ENCODE data around the gene ARHGAP25. TPM values are rescaled to one million over a fixed set of nuclear protein-coding genes. Genes with fewer than 3 reads are reported as not detected.
A peak's percentile ranks its signal among the peaks of the same experiment; 100 is the strongest.

ARHGAP25 gene
- total and polyA plus RNA-seq, 2 donors from 2014 or later: 6.3 to 20.4 TPM

DNA sequence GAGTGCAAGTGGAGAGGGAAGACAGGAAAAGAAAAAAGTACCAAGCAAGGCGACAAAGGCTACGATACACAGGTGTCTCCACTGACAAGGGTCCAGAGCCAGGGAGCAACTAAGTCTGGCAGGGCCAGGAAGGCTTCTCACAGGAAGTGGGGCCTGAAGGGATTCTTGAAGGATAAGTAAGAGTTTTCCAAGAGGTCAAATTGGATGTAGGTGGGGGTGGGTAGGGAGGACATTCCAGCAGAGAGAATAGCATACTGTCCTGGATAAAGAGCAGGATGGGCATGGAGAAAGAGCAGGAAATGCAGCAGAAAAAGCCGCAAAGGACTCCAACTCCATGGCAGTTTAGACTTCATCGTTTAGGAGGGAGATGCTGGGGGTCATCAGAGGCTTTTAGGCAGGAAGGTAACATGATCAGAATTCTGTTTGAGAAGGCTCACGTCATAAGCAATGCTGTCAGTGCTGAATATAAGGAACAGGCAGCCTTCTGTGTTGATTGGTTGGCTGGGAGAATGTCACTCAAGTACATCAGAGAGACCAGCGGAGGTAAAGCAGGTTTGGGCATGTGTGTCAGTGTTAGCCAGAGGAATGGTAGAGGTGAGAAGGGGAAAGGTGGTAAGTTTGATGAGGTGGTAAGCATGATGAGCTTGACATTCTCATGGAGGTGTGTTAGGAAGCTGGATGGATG lies 35.1 kb downstream of the ARHGAP25 start:
- Histone ChIP-seq H3K9ac (ENCODE audit: low read length in 3 of 3) (no peak overlapping the region), H3K4me3 (ENCODE audit: low read length in 3 of 3) (no peak overlapping the region), H3K9me3 (ENCODE audit: control insufficient read depth in 2 of 3, insufficient read depth in 1 of 3, low read length in 3 of 3) (no peaks in the 10 kb centered on the region), H3K27ac (ENCODE audit: low read depth in 2 of 2, low read length in 2 of 2) (peak overlapping the region in 1 of 2 donors; percentile 37), H3K27me3 (ENCODE audit: control insufficient read depth, insufficient read depth, low read length) (no peaks in the 10 kb centered on the region), H3K36me3 (ENCODE audit: control insufficient read depth in 2 of 3, insufficient read depth in 3 of 3, low read length in 3 of 3) (no peaks in the 10 kb centered on the region), H3K4me1 (ENCODE audit: control insufficient read depth in 2 of 3, insufficient read depth in 2 of 3, low read depth in 1 of 3, low read length in 3 of 3) (peaks cover 3 to 23% (median 5%) of the 10 kb centered on the region in 3 donors)
- intact Hi-C loops (cut with DNase I): no loop called here
- no peak for TF ChIP-seq CTCF (IDR thresholded peaks at IDR 0.05; ENCODE audit: borderline replicate concordance, extremely low read depth, insufficient read depth)
- FAIRE-seq: no peak
- no peak for DNase-seq

DNA sequence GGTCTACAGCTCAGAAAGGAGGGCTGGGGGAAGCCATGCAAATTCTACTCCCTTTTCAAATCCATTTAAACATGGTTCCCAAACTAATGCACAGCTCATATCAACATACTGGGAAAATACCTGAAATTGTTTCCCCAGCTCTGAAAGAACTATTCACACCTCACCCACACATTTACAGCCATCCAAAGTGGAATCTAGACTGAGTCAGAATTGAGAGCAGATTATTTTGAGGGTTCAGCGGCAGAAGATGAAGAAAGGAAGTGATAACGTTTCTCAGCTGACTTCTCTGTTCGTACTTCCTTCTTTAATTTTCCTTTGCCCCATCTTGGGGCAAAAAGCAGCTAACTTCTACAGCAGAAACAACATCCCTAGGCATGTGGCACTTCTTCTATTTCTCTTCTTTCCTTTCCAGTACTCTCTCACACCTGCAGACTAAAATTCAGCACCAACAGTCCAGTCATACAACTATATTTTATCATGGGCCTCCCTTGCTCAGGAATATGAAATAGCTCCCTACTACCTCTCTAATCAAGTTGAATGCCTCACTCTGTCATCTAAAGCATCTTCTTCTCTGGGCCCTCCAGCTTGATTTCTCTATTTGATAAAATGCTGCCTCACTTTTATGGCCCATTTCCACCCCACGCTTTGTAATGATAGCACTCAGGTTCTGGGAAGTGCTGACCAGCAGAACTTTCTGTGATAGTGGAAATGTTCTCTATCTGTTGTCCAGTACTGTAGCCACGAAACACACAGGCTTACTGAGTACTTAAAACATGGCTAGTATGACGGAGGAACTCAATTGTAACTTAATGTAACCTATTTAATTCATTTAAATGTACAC lies 35.9 kb downstream of the ARHGAP25 start:
- Histone ChIP-seq H3K4me3 (ENCODE audit: low read length in 3 of 3) (no peak overlapping the region), H3K4me1 (ENCODE audit: control insufficient read depth in 2 of 3, insufficient read depth in 2 of 3, low read depth in 1 of 3, low read length in 3 of 3) (peaks cover 3 to 20% (median 5%) of the 10 kb centered on the region in 3 donors), H3K36me3 (ENCODE audit: control insufficient read depth in 2 of 3, insufficient read depth in 3 of 3, low read length in 3 of 3) (no peaks in the 10 kb centered on the region), H3K27ac (ENCODE audit: low read depth in 2 of 2, low read length in 2 of 2) (peak overlapping the region; percentile 62 to 68), H3K9ac (ENCODE audit: low read length in 3 of 3) (no peak overlapping the region), H3K9me3 (ENCODE audit: control insufficient read depth in 2 of 3, insufficient read depth in 1 of 3, low read length in 3 of 3) (no peaks in the 10 kb centered on the region), H3K27me3 (ENCODE audit: control insufficient read depth, insufficient read depth, low read length) (no peaks in the 10 kb centered on the region)
- TF ChIP-seq CTCF (IDR thresholded peaks at IDR 0.05; ENCODE audit: borderline replicate concordance, extremely low read depth, insufficient read depth): no peak
- DNase-seq: no peak
- intact Hi-C loops (cut with DNase I): no loop called here
- FAIRE-seq: no peak

DNA sequence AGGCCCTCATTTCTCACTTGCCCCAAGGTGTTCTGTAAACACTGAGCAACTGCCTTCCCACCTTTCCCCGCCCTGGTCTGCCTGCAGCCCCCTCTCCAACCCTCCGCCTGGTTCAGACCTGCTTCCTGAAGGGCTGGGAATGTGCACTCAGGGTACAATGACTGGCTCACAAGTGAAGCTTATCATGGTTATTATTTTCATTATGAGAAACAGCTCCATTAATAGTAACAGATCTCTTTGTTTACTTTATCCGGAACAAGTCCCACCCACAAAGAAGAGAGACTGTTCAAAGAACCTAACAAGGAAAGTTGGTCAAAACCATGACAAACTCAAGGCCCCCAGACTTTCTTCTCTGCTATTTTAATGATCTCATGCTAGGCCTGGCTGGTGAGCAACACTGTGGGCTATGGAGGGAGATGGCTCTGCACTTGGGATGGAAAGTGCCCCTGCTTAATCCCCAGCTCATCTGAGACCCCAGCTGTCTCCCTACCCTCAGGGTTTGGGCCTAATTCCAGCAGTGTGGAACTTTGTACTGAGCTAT lies 36.7 kb downstream of the ARHGAP25 start:
- DNase-seq: no peak
- no peak overlapping the region for H3K4me3 ChIP-seq (ENCODE audit: low read length in 3 of 3)
- peak overlapping the region; percentile 62 to 68 for H3K27ac ChIP-seq (ENCODE audit: low read depth in 2 of 2, low read length in 2 of 2)
- no peak overlapping the region for H3K9ac ChIP-seq (ENCODE audit: low read length in 3 of 3)
- no peaks in the 10 kb centered on the region for H3K36me3 ChIP-seq (ENCODE audit: control insufficient read depth in 2 of 3, insufficient read depth in 3 of 3, low read length in 3 of 3)
- FAIRE-seq: no peak
- peaks cover 3 to 13% (median 5%) of the 10 kb centered on the region in 3 donors for H3K4me1 ChIP-seq (ENCODE audit: control insufficient read depth in 2 of 3, insufficient read depth in 2 of 3, low read depth in 1 of 3, low read length in 3 of 3)
- TF ChIP-seq CTCF (IDR thresholded peaks at IDR 0.05; ENCODE audit: borderline replicate concordance, extremely low read depth, insufficient read depth): no peak
- no peaks in the 10 kb centered on the region for H3K27me3 ChIP-seq (ENCODE audit: control insufficient read depth, insufficient read depth, low read length)
- H3K9me3 ChIP-seq (ENCODE audit: control insufficient read depth in 2 of 3, insufficient read depth in 1 of 3, low read length in 3 of 3): no peaks in the 10 kb centered on the region
- intact Hi-C loops (cut with DNase I): no loop called here
